Uterus (tissue), 2 donors: Measurements from ENCODE around the gene ACSS1.

Source experiments
- POLR2A ChIP-seq, 2 donors: fragments of 450-650 bp; IDR thresholded peaks; one replicate each; pipeline ENCODE4 v1.6.1; 2016; ENCODE audit warnings: antibody characterized with exemption in 2 of 2, mild to moderate bottlenecking in 1 of 2, moderate library complexity in 1 of 2
- TF ChIP-seq, protein P1 (sequence below), 4 experiments: fragments of 200-600 bp in 2 of 4; fragments of 450-650 bp in 2 of 4; sonication (generic) in 2 of 4; IDR thresholded peaks; one replicate each; pipeline ENCODE4 v1.5.1; 2016 to 2019; ENCODE audit warnings: antibody characterized with exemption in 4 of 4, mild to moderate bottlenecking in 2 of 4, moderate library complexity in 1 of 4

DNA sequence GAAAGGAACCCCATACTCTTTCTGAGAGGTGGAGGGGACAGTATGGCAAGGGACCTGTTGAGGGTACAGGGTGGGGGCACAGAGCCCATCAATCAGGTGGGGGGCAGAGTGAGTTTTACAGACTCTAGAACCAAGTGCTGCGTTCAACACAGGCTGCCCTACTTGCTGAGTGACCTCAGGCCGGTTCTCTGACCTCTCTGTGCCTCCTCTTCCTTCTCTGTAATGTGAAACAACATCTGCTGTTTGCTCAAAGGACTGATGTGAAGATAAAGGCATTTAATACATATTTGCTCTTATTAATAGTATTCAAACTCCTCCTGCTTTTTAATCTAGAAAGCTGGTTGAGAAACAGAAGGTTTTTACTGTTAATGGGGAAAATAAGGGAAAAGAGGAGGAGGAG, 39.5 kb downstream of the ACSS1 start:
- TF ChIP-seq, protein P1, sequence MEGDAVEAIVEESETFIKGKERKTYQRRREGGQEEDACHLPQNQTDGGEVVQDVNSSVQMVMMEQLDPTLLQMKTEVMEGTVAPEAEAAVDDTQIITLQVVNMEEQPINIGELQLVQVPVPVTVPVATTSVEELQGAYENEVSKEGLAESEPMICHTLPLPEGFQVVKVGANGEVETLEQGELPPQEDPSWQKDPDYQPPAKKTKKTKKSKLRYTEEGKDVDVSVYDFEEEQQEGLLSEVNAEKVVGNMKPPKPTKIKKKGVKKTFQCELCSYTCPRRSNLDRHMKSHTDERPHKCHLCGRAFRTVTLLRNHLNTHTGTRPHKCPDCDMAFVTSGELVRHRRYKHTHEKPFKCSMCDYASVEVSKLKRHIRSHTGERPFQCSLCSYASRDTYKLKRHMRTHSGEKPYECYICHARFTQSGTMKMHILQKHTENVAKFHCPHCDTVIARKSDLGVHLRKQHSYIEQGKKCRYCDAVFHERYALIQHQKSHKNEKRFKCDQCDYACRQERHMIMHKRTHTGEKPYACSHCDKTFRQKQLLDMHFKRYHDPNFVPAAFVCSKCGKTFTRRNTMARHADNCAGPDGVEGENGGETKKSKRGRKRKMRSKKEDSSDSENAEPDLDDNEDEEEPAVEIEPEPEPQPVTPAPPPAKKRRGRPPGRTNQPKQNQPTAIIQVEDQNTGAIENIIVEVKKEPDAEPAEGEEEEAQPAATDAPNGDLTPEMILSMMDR (IDR thresholded peaks at IDR 0.05): no peak
- TF ChIP-seq POLR2A (IDR thresholded peaks at IDR 0.05): no peak
